HCT116 (cell line): ENCODE measurements around the gene FBXL7.

Source experiments
- ATF3 ChIP-seq: IDR thresholded peaks from 2 replicates; pipeline ENCODE4 v1.6.1; 2012
- CEBPB ChIP-seq: IDR thresholded peaks from 2 replicates; pipeline ENCODE4 v1.6.1; 2012; ENCODE audit warnings: low read depth
- CTCF ChIP-seq, 3 experiments: fragments of 200-600 bp in 1 of 3; sonication (generic) in 1 of 3; IDR thresholded peaks in 2 of 3; conservative IDR thresholded peaks in 1 of 3; 2 replicates each; pipeline ENCODE4 v1.5.1; 2012 to 2017; ENCODE audit warnings: low read depth in 2 of 3, low read length in 2 of 3, antibody characterized with exemption in 1 of 3, borderline replicate concordance in 1 of 3, control low read depth in 1 of 3, mild to moderate bottlenecking in 1 of 3, mixed read lengths in 1 of 3, mixed run types in 1 of 3, moderate library complexity in 1 of 3; ENCODE audit not compliant: insufficient read depth in 1 of 3
- EGR1 ChIP-seq: IDR thresholded peaks from 2 replicates; pipeline ENCODE4 v1.6.1; 2012; ENCODE audit warnings: low read depth
- EZH2 ChIP-seq: fragments of 200-600 bp; sonication (generic); IDR thresholded peaks from 2 replicates; pipeline ENCODE4 v1.6.1; 2017; ENCODE audit warnings: antibody characterized with exemption, mixed run types
- EZH2phosphoT487 ChIP-seq: fragments of 200-600 bp; IDR thresholded peaks from 2 replicates; pipeline ENCODE4 v1.6.1; 2018; ENCODE audit warnings: antibody characterized with exemption, borderline replicate concordance
- JUND ChIP-seq: IDR thresholded peaks from 2 replicates; pipeline ENCODE4 v1.6.1; 2012
- POLR2A ChIP-seq: IDR thresholded peaks from 2 replicates; pipeline ENCODE4 v1.7.0; 2011; ENCODE audit warnings: borderline replicate concordance; ENCODE audit not compliant: insufficient read depth, insufficient read length; ENCODE audit errors: extremely low read depth
- POLR2AphosphoS5 ChIP-seq: IDR thresholded peaks from 2 replicates; pipeline ENCODE4 v1.6.1; 2011; ENCODE audit warnings: mild to moderate bottlenecking, low read depth, low read length, moderate library complexity
- REST ChIP-seq: IDR thresholded peaks from 2 replicates; pipeline ENCODE4 v1.6.1; 2012; ENCODE audit warnings: low read depth
- SIN3A ChIP-seq: IDR thresholded peaks from 2 replicates; pipeline ENCODE4 v1.6.1; 2012; ENCODE audit warnings: low read depth

- TF ChIP-seq REST (no peak), JUND (no peak), CTCF (IDR thresholded peaks at IDR 0.05 in 2 of 3, conservative IDR thresholded peaks at IDR 0.05 in 1 of 3; ENCODE audit: borderline replicate concordance in 1 of 3, insufficient read depth in 1 of 3, low read depth in 2 of 3, low read length in 2 of 3) (no peak), EGR1 (no peak), ATF3 (no peak), POLR2A (no peak), CEBPB (no peak), SIN3A (no peak), POLR2AphosphoS5 (no peak), EZH2 (no peak), EZH2phosphoT487 (no peak)
These were observed 480.9 kb downstream of the FBXL7 start for GRCh38 chr5:15980835-15981234.
